GM12892 (cell line): Measurements from ENCODE around the gene ANKLE1.

ENCODE experiments used
- POLR2A ChIP-seq: IDR thresholded peaks from 2 replicates; pipeline ENCODE4 v1.6.1; 2011; ENCODE audit warnings: low read depth, low read length, control low read depth
- POLR2AphosphoS5 ChIP-seq: IDR thresholded peaks from 2 replicates; pipeline ENCODE4 v1.6.1; 2011; ENCODE audit warnings: low read depth, low read length, control low read depth

DNA sequence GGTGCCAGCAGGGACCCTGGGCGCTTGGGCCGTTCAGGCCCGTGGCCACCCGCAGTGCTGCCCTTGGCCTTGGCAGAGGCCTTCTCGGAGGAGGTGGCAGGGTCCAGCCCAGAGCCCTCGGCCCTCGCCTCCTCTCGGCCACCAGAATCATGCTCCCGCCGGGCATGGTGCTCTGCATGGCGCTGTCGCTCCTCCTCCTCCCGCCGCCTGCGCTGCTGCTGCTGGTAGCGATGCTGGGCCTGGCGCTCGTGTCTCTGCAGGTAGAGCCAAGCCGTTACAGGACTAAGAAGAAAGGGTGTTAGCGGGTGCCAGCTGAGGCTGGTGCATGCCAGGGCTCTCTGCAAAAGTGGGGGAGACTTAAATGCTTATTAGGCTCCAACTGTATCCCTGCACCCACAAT, 43.4 kb downstream of the ANKLE1 start:
- TF ChIP-seq POLR2A: no peak
- TF ChIP-seq POLR2AphosphoS5: no peak
